ENCODE measurements around the gene TTC1.

TTC1 gene

GRCh38 chr5:160007514-160007913 is 1.4 kb upstream of the TTC1 start:
- TF ChIP-seq CTCF (IDR thresholded peaks at IDR 0.05) = no peak

GRCh38 chr5:160009591-160009989 is 651 bp downstream of the TTC1 start:
- no peak for TF ChIP-seq CTCF (IDR thresholded peaks at IDR 0.05)

- TF ChIP-seq CTCF (IDR thresholded peaks at IDR 0.05) = no peak
Observed at GRCh38 chr5:160011471-160011870, 2.5 kb downstream of the TTC1 start.

- no peak for TF ChIP-seq CTCF (IDR thresholded peaks at IDR 0.05)
Observed at GRCh38 chr5:160018945-160019625, 10.1 kb downstream of the TTC1 start.

GRCh38 chr5:160020266-160020770 is 11.4 kb downstream of the TTC1 start:
- no peak for TF ChIP-seq CTCF (IDR thresholded peaks at IDR 0.05)

- no peak for TF ChIP-seq CTCF (IDR thresholded peaks at IDR 0.05)
Observed at GRCh38 chr5:160020964-160021363, 12.0 kb downstream of the TTC1 start.

- TF ChIP-seq CTCF (IDR thresholded peaks at IDR 0.05) = peak; percentile 78
Observed at GRCh38 chr5:160021831-160022446, 13.0 kb downstream of the TTC1 start.

Data from LNCAP (cell line).